Measurements from ENCODE around the gene IFNA6. TPM values are rescaled to one million over a fixed set of nuclear protein-coding genes. Genes with fewer than 3 reads are reported as not detected.

The IFNA6 gene
- total RNA-seq, 1 donor from 2014 or later: not detected

DNA sequence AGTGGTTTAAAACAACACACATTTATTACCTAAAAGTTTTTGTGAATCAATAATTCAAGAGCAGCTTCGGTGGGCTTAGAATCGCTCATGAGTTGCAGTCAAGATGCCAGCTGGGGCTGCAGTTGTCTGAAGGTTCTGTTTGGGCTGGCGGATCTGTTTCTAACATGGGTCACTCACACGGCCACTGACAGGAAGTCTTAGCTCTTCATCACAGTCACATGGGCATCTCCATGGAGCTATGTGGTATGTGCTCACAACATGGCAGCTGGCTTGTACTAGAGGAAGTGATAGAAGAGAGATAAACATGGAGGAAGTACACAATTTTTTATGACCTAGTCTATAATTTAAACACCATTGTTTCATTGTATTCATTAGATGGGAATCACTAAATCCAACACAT, 26.6 kb downstream of the IFNA6 start:
- Histone ChIP-seq H3K9ac (no peak overlapping the region), H3K9me3 (ENCODE audit: low read depth) (no peaks in the 10 kb centered on the region), H3K4me3 (no peak overlapping the region), H2AFZ (replicated peaks) (no peak overlapping the region), H3K27ac (no peak overlapping the region), H4K20me1 (ENCODE audit: low read depth) (peaks cover 10% of the 10 kb centered on the region), H3F3A (ENCODE audit: low read depth) (no peaks in the 10 kb centered on the region), H3K4me1 (no peaks in the 10 kb centered on the region), H3K4me2 (no peak overlapping the region), H3K79me2 (ENCODE audit: low read depth) (peaks cover 11% of the 10 kb centered on the region), H3K27me3 (no peaks in the 10 kb centered on the region), H3K36me3 (no peaks in the 10 kb centered on the region)
- Mint-ChIP-seq H3K9me3 (no peaks in the 10 kb centered on the region), H3K27ac (no peak overlapping the region), H3K27me3 (ENCODE audit: insufficient read depth, low read depth) (no peaks in the 10 kb centered on the region), H3K4me1 (no peaks in the 10 kb centered on the region), H3K4me3 (no peak overlapping the region), H3K36me3 (peaks cover 12% of the 10 kb centered on the region)
- TF ChIP-seq, protein P1, sequence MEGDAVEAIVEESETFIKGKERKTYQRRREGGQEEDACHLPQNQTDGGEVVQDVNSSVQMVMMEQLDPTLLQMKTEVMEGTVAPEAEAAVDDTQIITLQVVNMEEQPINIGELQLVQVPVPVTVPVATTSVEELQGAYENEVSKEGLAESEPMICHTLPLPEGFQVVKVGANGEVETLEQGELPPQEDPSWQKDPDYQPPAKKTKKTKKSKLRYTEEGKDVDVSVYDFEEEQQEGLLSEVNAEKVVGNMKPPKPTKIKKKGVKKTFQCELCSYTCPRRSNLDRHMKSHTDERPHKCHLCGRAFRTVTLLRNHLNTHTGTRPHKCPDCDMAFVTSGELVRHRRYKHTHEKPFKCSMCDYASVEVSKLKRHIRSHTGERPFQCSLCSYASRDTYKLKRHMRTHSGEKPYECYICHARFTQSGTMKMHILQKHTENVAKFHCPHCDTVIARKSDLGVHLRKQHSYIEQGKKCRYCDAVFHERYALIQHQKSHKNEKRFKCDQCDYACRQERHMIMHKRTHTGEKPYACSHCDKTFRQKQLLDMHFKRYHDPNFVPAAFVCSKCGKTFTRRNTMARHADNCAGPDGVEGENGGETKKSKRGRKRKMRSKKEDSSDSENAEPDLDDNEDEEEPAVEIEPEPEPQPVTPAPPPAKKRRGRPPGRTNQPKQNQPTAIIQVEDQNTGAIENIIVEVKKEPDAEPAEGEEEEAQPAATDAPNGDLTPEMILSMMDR (IDR thresholded peaks at IDR 0.05): no peak
- no peak for TF ChIP-seq EZH2phosphoT487 (IDR thresholded peaks at IDR 0.05)
- TF ChIP-seq EZH2 (IDR thresholded peaks at IDR 0.05): no peak
- no peak for DNase-seq (ENCODE audit: low spot score)

DNA sequence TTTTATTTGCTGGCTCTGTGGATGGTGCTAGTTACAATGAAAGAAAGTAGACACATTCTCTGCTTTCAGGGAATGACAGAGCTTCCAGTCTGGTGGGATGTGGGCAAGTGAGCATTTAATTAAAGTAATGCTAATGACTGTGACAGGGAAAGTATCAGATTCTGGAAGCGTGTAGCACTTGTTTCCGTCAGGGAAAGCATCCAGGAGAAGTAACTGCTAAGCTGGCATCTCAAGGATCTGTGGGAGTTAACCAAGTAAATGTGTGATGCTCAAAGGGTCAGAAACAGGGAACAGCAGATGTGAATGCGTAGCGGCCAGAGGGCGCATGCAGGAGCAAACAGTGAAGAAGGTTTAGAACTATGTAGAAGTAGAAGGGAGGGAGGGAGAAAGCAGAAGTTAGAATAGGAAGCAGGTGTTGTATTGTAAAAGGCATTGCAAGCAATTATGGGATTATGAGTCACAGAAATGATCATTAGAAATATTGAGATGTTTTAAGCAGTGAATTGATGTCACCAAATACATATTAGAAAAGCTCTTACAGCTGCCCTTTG, 27.7 kb downstream of the IFNA6 start:
- Mint-ChIP-seq H3K4me1 (peaks cover 5% of the 10 kb centered on the region), H3K9me3 (no peaks in the 10 kb centered on the region), H3K27ac (no peak overlapping the region)

DNA sequence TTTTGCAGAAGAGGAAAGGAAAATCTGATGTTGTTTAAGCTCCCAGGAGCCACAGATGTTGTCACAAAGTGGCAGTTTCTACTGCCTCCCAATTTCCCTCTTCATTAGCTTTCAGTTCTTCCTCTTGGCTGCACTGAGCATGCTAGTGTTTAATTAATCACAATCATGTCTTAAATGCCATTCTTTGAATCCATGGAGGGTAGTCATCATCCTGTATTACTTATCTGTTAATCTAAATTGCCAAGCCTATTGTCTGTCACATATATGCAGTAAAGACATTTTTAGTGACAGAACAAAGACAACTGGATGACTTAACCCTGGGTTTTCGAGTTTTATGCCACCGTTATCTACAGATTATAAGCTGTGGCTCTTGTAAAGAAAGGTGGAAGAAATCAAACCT, 30.2 kb downstream of the IFNA6 start:
- no peaks in the 10 kb centered on the region for H3K36me3 ChIP-seq
- no peak for DNase-seq (ENCODE audit: low spot score)
- no peaks in the 10 kb centered on the region for H3K79me2 ChIP-seq (ENCODE audit: low read depth)
- no peak overlapping the region for H3K9ac ChIP-seq
- H3K4me3 ChIP-seq: no peak overlapping the region
- H3K9me3 ChIP-seq (ENCODE audit: low read depth): no peaks in the 10 kb centered on the region
- no peak overlapping the region for H3K27ac ChIP-seq
- Mint-ChIP-seq H3K27me3 (ENCODE audit: insufficient read depth, low read depth) (no peaks in the 10 kb centered on the region), H3K9me3 (no peaks in the 10 kb centered on the region), H3K36me3 (peaks cover 10% of the 10 kb centered on the region), H3K4me3 (no peak overlapping the region), H3K4me1 (peaks cover 5% of the 10 kb centered on the region), H3K27ac (no peak overlapping the region)
- H3K4me2 ChIP-seq: no peak overlapping the region
- no peaks in the 10 kb centered on the region for H4K20me1 ChIP-seq (ENCODE audit: low read depth)
- H3K27me3 ChIP-seq: peaks cover 22% of the 10 kb centered on the region
- no peaks in the 10 kb centered on the region for H3K4me1 ChIP-seq
- no peak overlapping the region for H2AFZ ChIP-seq (replicated peaks)
- H3F3A ChIP-seq (ENCODE audit: low read depth): no peaks in the 10 kb centered on the region
- TF ChIP-seq EZH2phosphoT487 (IDR thresholded peaks at IDR 0.05): no peak
- TF ChIP-seq, protein P1 (IDR thresholded peaks at IDR 0.05): no peak
- no peak for TF ChIP-seq EZH2 (IDR thresholded peaks at IDR 0.05)

More for the DNA sequence above, 27.7 kb downstream of the IFNA6 start:
- no peaks in the 10 kb centered on the region for H3K27me3 ChIP-seq
- no peaks in the 10 kb centered on the region for H3K27me3 Mint-ChIP-seq (ENCODE audit: insufficient read depth, low read depth)
- H4K20me1 ChIP-seq (ENCODE audit: low read depth): peaks cover 10% of the 10 kb centered on the region
- TF ChIP-seq EZH2phosphoT487 (IDR thresholded peaks at IDR 0.05) (no peak), EZH2 (IDR thresholded peaks at IDR 0.05) (no peak)
- TF ChIP-seq, protein P1 (IDR thresholded peaks at IDR 0.05): no peak
- no peaks in the 10 kb centered on the region for H3K36me3 ChIP-seq
- H3K9ac ChIP-seq: no peak overlapping the region
- no peak overlapping the region for H3K27ac ChIP-seq
- H3K4me2 ChIP-seq: no peak overlapping the region
- H3K4me3 Mint-ChIP-seq: no peak overlapping the region
- H3F3A ChIP-seq (ENCODE audit: low read depth): no peaks in the 10 kb centered on the region
- H3K36me3 Mint-ChIP-seq: peaks cover 12% of the 10 kb centered on the region
- no peaks in the 10 kb centered on the region for H3K4me1 ChIP-seq
- H2AFZ ChIP-seq (replicated peaks): no peak overlapping the region
- no peaks in the 10 kb centered on the region for H3K9me3 ChIP-seq (ENCODE audit: low read depth)
- H3K4me3 ChIP-seq: no peak overlapping the region
- H3K79me2 ChIP-seq (ENCODE audit: low read depth): peaks cover under 1% of the 10 kb centered on the region
- DNase-seq (ENCODE audit: low spot score): no peak
